ENCODE results near the gene CD93.

CD93 gene

GRCh38 chr20:23086056-23086566 lies at the start of gene CD93:
Gene CD93 (minus strand): TSS chr20:23086324. CDS start chr20:23086192, 132 bp downstream.
- FAIRE-seq (no peak), DNase-seq (ENCODE audit: insufficient read length, low spot score) (no peak)

- no peak for FAIRE-seq
- DNase-seq (ENCODE audit: insufficient read length, low spot score) = no peak
These were observed 47.5 kb upstream of the CD93 start for GRCh38 chr20:23133560-23133998.

GRCh38 chr20:23132930-23133559 lies 46.9 kb upstream of the CD93 start:
- DNase-seq (ENCODE audit: insufficient read length, low spot score) (no peak), FAIRE-seq (no peak)

- DNase-seq (ENCODE audit: insufficient read length, low spot score) = no peak
- no peak for FAIRE-seq
These were observed 46.3 kb upstream of the CD93 start for GRCh38 chr20:23132293-23132929.

DNA sequence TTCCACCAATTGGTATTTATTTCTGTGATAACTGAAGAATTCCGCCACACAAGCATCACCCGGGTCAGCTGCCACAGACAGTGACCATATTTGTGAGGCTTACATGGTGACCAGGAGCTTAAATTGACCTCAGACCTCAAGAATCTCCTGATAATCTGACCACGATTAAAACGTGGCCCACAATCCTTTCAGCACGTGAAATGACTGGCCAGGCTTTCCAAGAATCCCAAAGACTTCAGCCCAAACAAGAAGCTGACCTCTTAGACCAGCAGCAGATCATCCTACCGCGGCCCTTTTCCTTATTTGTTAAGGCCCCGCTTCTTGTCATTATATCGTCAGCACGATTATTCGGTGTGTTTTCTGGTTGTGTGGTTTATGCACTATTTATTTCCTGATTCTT lies 45.6 kb upstream of the CD93 start:
- DNase-seq (ENCODE audit: insufficient read length, low spot score) (no peak), FAIRE-seq (no peak)

DNA sequence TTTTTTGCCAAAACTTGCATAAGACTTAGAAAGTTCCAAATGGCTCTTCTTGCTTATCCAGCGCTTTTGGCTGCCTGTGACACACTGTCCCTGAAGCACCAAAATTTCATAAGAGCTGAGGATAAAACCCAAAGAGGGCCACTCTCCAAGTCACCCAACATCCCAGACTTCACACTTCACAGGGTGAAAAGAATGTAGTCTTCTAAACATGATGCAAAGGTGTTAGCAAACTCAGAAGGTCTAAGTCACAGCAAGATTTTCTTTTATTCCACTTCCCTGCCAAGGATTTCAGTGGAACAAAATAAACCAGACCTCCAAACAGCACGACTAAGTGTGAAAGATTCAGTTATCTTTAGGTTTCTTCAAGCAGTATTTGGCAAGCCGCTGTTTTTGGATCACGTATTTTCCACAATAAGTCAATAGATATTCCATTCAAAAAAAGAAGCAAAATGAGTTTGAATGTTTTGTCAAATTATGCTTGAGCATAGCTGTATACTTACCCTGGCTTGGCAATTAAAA lies 44.6 kb upstream of the CD93 start:
- DNase-seq (ENCODE audit: insufficient read length, low spot score) (no peak), FAIRE-seq (no peak)

DNA sequence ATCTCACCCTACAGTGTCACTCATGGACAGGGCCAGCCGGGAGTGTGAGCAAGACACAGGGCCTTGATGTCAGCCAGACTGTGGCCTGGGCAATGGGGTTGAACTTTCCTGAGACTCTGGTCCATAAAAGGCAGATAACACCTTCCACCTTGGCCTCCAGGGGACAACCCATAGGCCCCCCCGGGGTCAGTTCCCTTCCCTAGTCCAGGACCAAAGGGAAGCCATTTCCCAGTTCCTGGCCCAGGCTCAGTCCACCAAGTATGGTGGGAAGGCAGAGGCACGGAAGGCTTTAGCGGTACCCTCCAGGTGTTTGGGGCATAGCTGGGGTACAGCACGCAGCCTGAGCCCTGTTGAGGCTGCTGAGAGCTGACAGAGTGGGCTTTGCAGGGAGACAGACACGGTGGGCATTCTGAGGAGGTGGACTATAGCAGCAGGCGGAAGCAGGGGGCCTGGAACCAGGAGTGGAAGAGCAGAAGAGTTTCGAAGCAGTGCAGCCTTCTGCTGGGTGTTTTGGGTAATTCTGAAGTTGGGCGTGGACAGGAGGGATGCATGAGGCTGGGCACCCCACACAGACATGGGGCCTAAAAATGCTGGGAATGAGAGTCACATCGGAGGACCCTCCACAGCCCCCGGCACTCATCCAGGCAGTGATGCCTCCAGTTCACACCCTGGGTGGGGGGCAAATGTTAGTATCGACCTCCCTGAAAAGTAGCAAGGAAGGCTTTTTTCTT lies 43.9 kb upstream of the CD93 start:
- no peak for DNase-seq (ENCODE audit: insufficient read length, low spot score)
- FAIRE-seq = no peak

- DNase-seq (ENCODE audit: insufficient read length, low spot score) (no peak), FAIRE-seq (no peak)
These were observed 43.1 kb upstream of the CD93 start for GRCh38 chr20:23129266-23129665.

- FAIRE-seq = no peak
These were observed 42.5 kb upstream of the CD93 start for GRCh38 chr20:23128461-23129125.

DNA sequence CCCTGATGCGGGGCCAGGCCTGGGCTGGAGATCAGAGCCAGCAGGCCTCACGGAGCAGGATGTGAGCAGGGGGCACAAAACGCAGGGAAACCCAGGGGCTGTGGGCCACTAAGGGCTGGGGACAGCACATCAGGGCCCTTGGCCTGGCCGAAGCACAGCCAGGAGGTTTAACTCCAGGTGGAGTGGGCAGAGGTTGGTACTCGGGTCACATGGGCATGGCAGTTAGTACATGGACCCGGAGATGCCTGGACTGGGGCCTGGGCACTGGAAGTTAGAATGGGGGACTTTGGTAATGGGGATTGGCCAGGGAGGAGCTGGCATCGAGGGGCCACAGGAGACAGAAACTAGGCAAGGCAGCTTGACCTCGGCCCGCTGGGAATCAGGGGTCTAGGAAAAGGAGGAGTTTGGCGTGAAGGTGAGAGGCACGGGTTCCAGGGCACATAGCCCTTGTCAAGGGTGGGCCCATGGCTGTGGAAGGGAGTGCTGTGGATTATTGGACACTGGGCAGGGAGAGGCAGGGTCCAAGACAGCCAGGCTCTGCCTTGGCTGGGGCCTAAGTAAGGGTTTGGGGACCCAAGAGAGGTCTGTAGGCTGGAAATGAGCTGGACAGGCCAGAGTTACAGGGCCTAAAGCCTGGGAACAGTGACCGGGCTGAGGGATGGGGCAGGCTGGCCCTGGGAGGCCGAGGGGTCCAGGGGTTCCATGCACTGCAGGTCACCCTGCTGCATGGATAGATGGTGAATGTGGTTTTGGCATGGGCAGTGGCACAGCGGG lies 41.6 kb upstream of the CD93 start:
- DNase-seq (ENCODE audit: insufficient read length, low spot score) = no peak
- FAIRE-seq = no peak

More at GRCh38 chr20:23128461-23129125, 42.5 kb upstream of the CD93 start:
- DNase-seq (ENCODE audit: insufficient read length, low spot score) = no peak

DNA sequence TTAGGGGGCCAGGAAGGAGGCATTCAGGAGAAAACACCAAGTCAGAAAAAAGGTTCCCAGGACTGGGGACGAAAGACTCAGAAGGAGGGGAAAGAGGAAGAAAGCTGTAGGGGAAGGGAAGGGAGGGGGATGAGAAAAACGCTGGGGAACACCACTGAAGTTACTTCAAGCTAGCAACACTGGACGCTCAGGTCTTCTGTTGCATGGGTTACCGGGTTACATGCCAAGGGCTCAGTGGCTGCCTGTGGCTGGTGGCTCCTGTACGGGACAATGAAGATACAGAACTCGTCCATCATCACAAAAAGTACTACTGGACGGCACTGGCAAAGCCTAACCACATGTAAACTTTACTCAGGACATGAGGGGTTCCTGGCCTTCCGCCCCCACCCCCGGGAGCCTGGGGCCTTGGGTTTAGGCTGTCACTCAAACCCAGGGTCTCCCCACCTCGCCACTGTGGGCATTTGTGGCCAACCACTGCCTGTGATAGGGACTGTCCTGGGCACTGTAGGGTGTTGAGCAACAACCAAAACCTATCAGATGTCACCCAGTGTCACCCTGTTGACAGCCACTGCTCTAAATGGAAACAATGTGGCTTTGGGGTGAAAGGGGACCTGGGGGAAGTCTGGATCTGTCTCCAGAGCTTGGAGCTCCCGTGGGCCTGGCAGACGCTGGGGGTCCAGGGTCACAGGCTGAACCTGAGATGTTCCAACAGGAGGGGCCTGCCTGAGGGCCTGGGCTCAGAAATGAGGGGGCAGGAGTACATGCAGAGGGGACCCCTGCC lies 40.3 kb upstream of the CD93 start:
- DNase-seq (ENCODE audit: insufficient read length, low spot score) (no peak), FAIRE-seq (no peak)

- FAIRE-seq = no peak
- no peak for DNase-seq (ENCODE audit: insufficient read length, low spot score)
These were observed 39.6 kb upstream of the CD93 start for GRCh38 chr20:23125625-23126191.

DNA sequence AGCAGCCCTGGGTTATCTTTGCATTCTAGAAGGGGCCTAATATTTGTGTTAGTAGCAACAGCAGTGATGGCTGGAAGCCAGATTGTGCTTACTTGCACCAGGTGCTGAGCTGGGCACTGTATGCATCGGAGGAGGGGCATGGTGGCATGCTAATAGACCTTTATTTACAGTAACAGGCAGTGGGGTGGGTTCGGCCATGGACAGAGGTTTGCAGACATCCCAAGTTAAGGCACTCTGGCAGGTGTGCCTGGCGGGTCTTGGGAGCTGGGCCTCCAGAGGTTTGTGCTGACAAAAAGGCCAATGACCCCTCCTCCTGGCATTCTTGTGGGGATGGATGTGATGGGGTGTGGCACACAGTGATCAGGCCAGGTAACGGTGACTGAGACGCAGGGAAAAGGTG lies 39.0 kb upstream of the CD93 start:
- no peak for FAIRE-seq
- DNase-seq (ENCODE audit: insufficient read length, low spot score) = no peak

- FAIRE-seq (no peak), DNase-seq (ENCODE audit: insufficient read length, low spot score) (no peak)
These were observed 37.8 kb upstream of the CD93 start for GRCh38 chr20:23123886-23124285.

DNA sequence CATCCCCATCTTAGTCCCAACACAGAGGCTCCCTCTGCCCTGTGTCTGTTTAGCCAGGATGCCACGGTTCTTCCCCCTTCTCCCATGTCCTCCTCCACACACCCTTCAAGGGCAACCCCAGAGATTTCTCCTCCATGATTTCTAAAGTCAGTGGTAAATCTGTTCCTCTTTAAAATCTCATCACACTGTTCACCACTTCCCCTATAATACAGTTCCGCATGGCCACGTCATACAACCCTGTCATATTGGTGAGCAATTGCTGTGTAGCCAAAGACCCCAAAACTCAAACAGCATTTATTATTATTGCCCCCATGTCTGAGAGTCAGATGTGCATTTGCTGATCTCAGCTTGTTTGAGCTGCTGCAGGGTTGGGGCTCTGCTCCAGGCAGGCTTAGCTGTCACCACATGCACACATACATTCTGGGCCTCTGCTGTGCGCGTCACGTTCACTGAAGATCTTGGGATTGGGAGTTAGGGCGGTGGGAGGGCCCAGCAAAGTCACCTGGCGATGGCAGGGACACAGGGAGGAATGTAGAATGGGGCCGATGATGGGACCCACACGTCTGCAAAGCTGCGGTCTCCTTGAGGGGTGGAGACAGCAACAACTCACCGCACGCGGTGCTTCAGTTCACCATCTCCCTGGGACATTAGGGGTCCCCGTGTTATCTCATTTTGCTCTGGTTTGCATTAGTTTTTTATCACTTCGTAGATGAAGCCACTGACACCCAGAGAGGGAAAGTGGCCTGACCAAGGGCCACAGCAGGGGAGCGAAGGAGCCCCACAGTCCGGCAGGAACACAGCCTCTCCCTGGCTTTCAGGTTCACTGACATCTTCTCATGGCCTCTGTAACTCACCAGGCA lies 36.9 kb upstream of the CD93 start:
- FAIRE-seq = no peak
- no peak for DNase-seq (ENCODE audit: insufficient read length, low spot score)

- DNase-seq (ENCODE audit: insufficient read length, low spot score) = no peak
- no peak for FAIRE-seq
These were observed 36.2 kb upstream of the CD93 start for GRCh38 chr20:23122321-23122720.

DNA sequence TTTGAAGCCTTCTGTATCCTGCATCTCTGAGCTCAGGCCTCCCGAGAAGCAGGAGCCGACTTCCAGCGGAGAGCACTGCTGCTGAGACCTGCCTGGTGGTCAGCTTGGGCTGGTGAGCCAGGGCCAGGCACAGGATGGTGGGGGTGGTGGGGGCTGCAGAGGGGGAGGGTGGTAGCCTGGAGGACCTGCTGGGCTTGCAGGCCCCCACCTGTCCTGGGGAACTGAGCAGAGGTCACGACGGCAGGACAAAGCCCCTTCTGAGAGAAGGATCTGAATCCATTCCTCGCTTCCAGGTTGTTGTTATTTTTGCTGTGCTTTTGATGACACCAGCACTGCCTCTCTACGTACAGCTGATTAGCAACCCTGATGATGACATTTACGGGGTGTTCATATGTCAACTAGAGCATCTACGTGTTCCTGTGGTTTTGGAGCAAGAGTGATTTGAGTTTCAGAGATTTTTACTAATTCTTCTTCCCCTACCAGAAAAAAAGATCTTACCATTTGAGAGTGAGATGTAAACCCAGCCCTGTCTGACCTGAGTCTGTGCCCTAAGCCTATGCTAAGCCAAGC lies 35.7 kb upstream of the CD93 start:
- FAIRE-seq (no peak), DNase-seq (ENCODE audit: insufficient read length, low spot score) (no peak)

Data from HTR-8/SVneo (cell line).